Neural crest cell (in vitro differentiated cells): ENCODE results near the gene IGFL4. TPM values are rescaled to one million over a fixed set of nuclear protein-coding genes. Genes with fewer than 3 reads are reported as not detected.

Experiments
- DNase-seq: peaks from one replicate; pipeline ENCODE4 v3.0.0; 2021; ENCODE audit warnings: low read depth, mixed read lengths, low spot score
- H3K27ac Mint-ChIP-seq: one replicate; pipeline ENCODE4 v1.8.0; 2021; ENCODE audit warnings: mild to moderate bottlenecking, mixed read lengths; ENCODE audit not compliant: unreplicated experiment
- H3K27me3 Mint-ChIP-seq: 2 replicates; pipeline ENCODE4 v1.8.0; 2021; ENCODE audit warnings: low read depth, mild to moderate bottlenecking, mixed read lengths
- H3K36me3 Mint-ChIP-seq: 2 replicates; pipeline ENCODE4 v1.8.0; 2021; ENCODE audit warnings: low read depth, mild to moderate bottlenecking, mixed read lengths
- H3K4me1 Mint-ChIP-seq: 2 replicates; pipeline ENCODE4 v1.8.0; 2021; ENCODE audit warnings: mixed read lengths
- H3K4me3 Mint-ChIP-seq: one replicate; pipeline ENCODE4 v1.8.0; 2021; ENCODE audit warnings: mild to moderate bottlenecking, mixed read lengths
- H3K9me3 Mint-ChIP-seq: 2 replicates; pipeline ENCODE4 v1.8.0; 2021; ENCODE audit warnings: mixed read lengths
- CTCF ChIP-seq: fragments of 200-600 bp; sonication (generic); conservative IDR thresholded peaks from 2 replicates; pipeline ENCODE4 v1.5.0; 2021; ENCODE audit warnings: antibody characterized with exemption, mild to moderate bottlenecking
- total RNA-seq: library from RNA; stranded (reverse); gene quantifications from 2 replicates; pipeline ENCODE4 v1.2.1, GENCODE V29; 2021

IGFL4 gene
- total RNA-seq, 1 donor from 2014 or later, result 0.70 TPM

DNA sequence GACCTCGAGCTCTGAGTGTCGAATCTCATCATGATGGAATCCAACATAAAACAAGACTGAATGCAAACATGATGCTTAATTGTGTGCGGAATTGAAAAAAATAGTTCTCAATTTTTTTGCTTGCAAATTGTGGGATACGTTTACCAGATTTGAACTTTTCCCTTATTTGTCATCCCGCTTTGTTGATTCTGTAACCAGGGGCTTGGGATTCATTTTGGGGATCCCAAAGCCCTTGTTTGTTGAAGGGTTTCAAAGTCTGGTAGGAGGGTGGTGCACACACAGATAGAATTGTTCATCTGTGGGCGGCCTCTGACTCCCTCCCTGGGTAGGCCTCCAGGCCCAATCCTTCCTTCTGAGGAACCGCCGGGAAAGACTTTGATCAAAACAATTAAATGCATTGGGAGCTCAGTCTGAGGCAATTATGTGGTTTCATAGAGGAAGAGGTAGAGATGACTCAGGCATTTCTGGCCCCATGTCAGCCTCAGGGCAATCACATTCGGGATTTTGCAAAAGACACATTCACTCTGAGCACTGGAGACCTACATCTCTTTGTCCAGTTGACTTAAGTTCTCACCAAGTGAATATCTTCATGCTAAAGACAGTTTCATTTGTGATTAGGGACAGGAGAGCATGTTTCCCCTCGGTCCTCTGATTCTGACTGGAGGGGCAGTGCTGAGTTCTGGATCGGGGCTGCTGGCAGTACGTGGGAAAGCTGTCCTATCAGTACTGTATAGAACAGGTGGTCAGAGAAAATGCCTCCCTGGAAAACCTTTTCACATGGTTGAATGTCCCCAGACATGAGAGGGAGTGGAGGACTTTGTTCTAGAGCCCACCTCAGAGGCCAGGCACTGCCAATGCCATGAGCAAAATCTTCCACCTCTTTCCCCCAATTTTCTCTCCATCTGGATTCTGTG is 27.8 kb upstream of the IGFL4 start:
- Mint-ChIP-seq H3K4me1 (peaks cover 29% of the 10 kb centered on the region), H3K27ac (peak overlapping the region; percentile 85), H3K4me3 (peak overlapping the region; percentile 17), H3K27me3 (peaks cover 18% of the 10 kb centered on the region), H3K9me3 (peaks cover 10% of the 10 kb centered on the region), H3K36me3 (peaks cover 9% of the 10 kb centered on the region)
- no peak for TF ChIP-seq CTCF
- DNase-seq, result no peak

DNA sequence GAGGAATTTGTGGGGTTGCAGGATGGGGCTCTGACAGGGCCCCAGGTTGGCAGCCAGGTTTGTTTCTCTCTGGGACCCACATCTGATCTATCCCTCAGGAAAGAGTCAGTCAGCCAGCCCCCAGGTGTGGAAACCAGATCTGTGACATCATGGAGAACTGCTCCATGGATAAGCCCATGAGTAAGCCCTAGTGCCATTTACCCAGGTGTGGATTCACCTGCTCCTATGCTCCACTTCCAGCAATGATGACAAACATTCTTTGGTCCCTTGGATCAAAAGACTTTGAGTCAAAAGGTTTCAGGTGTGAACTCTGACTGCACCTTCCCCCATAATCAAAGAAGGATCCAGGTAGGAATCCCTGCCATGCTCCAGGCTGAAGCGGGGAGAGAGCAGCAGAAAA is 26.9 kb upstream of the IGFL4 start:
- Mint-ChIP-seq H3K27me3 (peaks cover 10% of the 10 kb centered on the region), H3K27ac (no peak overlapping the region), H3K4me1 (peaks cover 33% of the 10 kb centered on the region), H3K9me3 (peaks cover 14% of the 10 kb centered on the region), H3K4me3 (no peak overlapping the region), H3K36me3 (peaks cover 13% of the 10 kb centered on the region)
- TF ChIP-seq CTCF, result no peak
- no peak for DNase-seq

DNA sequence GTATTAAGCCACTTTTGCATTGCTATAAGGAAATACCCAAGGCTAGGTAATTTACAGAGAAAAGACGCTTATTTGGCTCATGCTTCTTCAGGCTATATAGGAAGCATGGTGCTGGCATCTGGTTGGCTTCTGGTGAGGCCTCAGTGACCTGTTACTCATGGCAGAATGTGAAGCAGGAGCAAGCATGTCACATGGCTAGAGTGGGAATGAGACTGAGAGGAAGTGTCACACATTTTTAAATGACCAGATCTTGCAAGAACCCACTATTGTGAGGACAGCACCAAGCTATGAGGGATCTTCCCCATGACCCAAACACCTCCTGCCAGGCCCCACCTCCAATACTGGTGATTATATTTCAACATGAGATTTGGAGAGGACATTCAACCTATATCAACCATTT is 25.7 kb upstream of the IGFL4 start:
- Mint-ChIP-seq H3K27ac (no peak overlapping the region), H3K36me3 (peaks cover 13% of the 10 kb centered on the region), H3K4me3 (no peak overlapping the region), H3K9me3 (peaks cover 21% of the 10 kb centered on the region), H3K27me3 (peaks cover 4% of the 10 kb centered on the region), H3K4me1 (peaks cover 30% of the 10 kb centered on the region)
- no peak for TF ChIP-seq CTCF
- DNase-seq, result no peak

- peaks cover 30% of the 10 kb centered on the region for H3K4me1 Mint-ChIP-seq
Measured at GRCh38 chr19:46065486-46066071, 24.8 kb upstream of the IGFL4 start.

DNA sequence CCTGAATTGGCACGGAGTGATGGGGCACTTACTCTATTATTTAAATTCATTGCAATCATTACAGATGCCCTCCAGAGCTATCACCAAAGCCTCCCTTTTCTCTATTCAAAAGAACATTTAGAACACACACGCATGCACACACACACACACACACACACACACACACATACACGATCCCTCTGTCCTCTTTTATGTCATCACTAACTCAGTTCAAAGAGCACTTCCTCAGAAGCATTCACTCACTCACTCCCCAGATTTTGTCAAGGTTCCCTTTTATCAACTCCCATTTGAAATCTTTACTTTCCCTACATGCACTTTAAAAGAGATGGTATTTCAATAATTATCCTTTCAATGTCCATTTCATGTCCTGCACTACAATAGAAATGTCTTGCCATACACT is 22.4 kb upstream of the IGFL4 start:
- TF ChIP-seq CTCF, result no peak
- peaks cover 30% of the 10 kb centered on the region for H3K9me3 Mint-ChIP-seq

More at GRCh38 chr19:46065486-46066071, 24.8 kb upstream of the IGFL4 start:
- peaks cover 9% of the 10 kb centered on the region for H3K36me3 Mint-ChIP-seq
- H3K27me3 Mint-ChIP-seq, result no peaks in the 10 kb centered on the region
- no peak for DNase-seq
- no peak for TF ChIP-seq CTCF
- H3K27ac Mint-ChIP-seq, result no peak overlapping the region
- H3K4me3 Mint-ChIP-seq, result no peak overlapping the region
- peaks cover 19% of the 10 kb centered on the region for H3K9me3 Mint-ChIP-seq

More for the DNA sequence above, 22.4 kb upstream of the IGFL4 start:
- Mint-ChIP-seq H3K4me1 (peaks cover 14% of the 10 kb centered on the region), H3K27me3 (peaks cover 2% of the 10 kb centered on the region), H3K4me3 (no peak overlapping the region), H3K36me3 (peaks cover 16% of the 10 kb centered on the region), H3K27ac (peak overlapping the region; percentile 10)
- DNase-seq, result no peak
